Measurements from ENCODE around the gene OR6S1. TPM values are rescaled to one million over a fixed set of nuclear protein-coding genes. Genes with fewer than 3 reads are reported as not detected.

OR6S1 gene
- total and polyA plus RNA-seq, 4 experiments from 2014 or later = not detected

GRCh38 chr14:20632448-20632830 lies 9.1 kb downstream of the OR6S1 start:
- Mint-ChIP-seq H3K27me3 (peaks cover 27 to 28% of the 10 kb centered on the region in 2 donors), H3K27ac (peak overlapping the region in 6 of 7 donors; percentile 79 to 99 (median 88)), H3K36me3 (peaks cover 0 to 12% of the 10 kb centered on the region in 2 donors), H3K4me1 (peaks cover 38 to 60% (median 49%) of the 10 kb centered on the region in 4 donors), H3K9me3 (peaks cover 0 to 22% (median 1%) of the 10 kb centered on the region in 8 donors), H3K4me3 (peak overlapping the region; percentile 82 to 93 (median 90))
- CTCF ChIA-PET (ENCODE audit: partially characterized antibody) = interaction anchor here (0.6 to 2.1 kb wide), 6 partner anchors 10 to 304 kb away, joined by 3 to 7 read pairs (median 5); no protein-coding TSS in a partner anchor
- peaks cover 37% of the 10 kb centered on the region for H3K4me1 ChIP-seq (ENCODE audit: insufficient read depth, low read length)
- intact Hi-C loops (cut with micrococcal nuclease) = no loop called here
- POLR2A ChIA-PET (ENCODE audit: partially characterized antibody) = interaction anchor here (1.0 to 5.9 kb wide), 5 partner anchors 19 to 171 kb away, joined by 3 to 61 read pairs (median 4); partner anchors contain the start of genes PIP4P1 and RNASE4
- DNase-seq = no peak
- peak overlapping the region in 1 of 2 donors; percentile 51 for H3K4me3 ChIP-seq (ENCODE audit: low read length in 2 of 2)
- no peaks in the 10 kb centered on the region for H3K36me3 ChIP-seq (ENCODE audit: insufficient read depth, low read length)
- no peaks in the 10 kb centered on the region for H3K9me3 ChIP-seq (ENCODE audit: control insufficient read depth in 1 of 2, low read length in 2 of 2)
- no peak overlapping the region for H3K27ac ChIP-seq (ENCODE audit: low read depth, low read length)
- peaks cover 20% of the 10 kb centered on the region for H3K27me3 ChIP-seq (ENCODE audit: insufficient read depth, low read length)

GRCh38 chr14:20631880-20632389 lies 9.6 kb downstream of the OR6S1 start:
- no peaks in the 10 kb centered on the region for H3K9me3 ChIP-seq (ENCODE audit: control insufficient read depth in 1 of 2, low read length in 2 of 2)
- peaks cover 37% of the 10 kb centered on the region for H3K4me1 ChIP-seq (ENCODE audit: insufficient read depth, low read length)
- H3K36me3 Mint-ChIP-seq = peaks cover 0 to 12% of the 10 kb centered on the region in 2 donors
- H3K4me3 ChIP-seq (ENCODE audit: low read length in 2 of 2) = peak overlapping the region; percentile 49 to 68
- ChIA-PET POLR2A (ENCODE audit: partially characterized antibody) (interaction anchor here (1.0 to 5.9 kb wide), 5 partner anchors 18 to 170 kb away, joined by 3 to 61 read pairs (median 4); partner anchors contain the start of genes PIP4P1 and RNASE4), CTCF (ENCODE audit: partially characterized antibody) (interaction anchor here (1.0 to 2.6 kb wide), 7 partner anchors 16 to 304 kb away, joined by 3 to 13 read pairs (median 5); no protein-coding TSS in a partner anchor)
- H3K27me3 Mint-ChIP-seq = peaks cover 28 to 30% of the 10 kb centered on the region in 2 donors
- no peak overlapping the region for H3K27ac ChIP-seq (ENCODE audit: low read depth, low read length)
- peaks cover 0 to 22% (median 1%) of the 10 kb centered on the region in 8 donors for H3K9me3 Mint-ChIP-seq
- H3K27ac Mint-ChIP-seq = peak overlapping the region in 5 of 7 donors; percentile 11 to 99 (median 76)
- DNase-seq = no peak
- H3K4me1 Mint-ChIP-seq = peaks cover 40 to 65% (median 53%) of the 10 kb centered on the region in 4 donors
- H3K36me3 ChIP-seq (ENCODE audit: insufficient read depth, low read length) = no peaks in the 10 kb centered on the region
- peaks cover 20% of the 10 kb centered on the region for H3K27me3 ChIP-seq (ENCODE audit: insufficient read depth, low read length)
- intact Hi-C loops (cut with micrococcal nuclease) = loop anchor here (1.0 kb wide), 1 partner anchor 19 kb away; no protein-coding TSS in a partner anchor
- H3K4me3 Mint-ChIP-seq = peak overlapping the region; percentile 82 to 93 (median 90)

- peaks cover 31 to 32% of the 10 kb centered on the region in 2 donors for H3K27me3 Mint-ChIP-seq
- intact Hi-C loops (cut with micrococcal nuclease) = loop anchor here (1.0 kb wide), 1 partner anchor 18 kb away; no protein-coding TSS in a partner anchor
- POLR2A ChIA-PET (ENCODE audit: partially characterized antibody) = interaction anchor here (0.6 to 5.9 kb wide), 8 partner anchors 15 to 288 kb away, joined by 3 to 61 read pairs (median 4); partner anchors contain the start of genes PARP2, PIP4P1 and RNASE4
Measured at GRCh38 chr14:20631023-20631879, 10.2 kb downstream of the OR6S1 start.

GRCh38 chr14:20630340-20631022 lies 11.0 kb downstream of the OR6S1 start:
- Histone ChIP-seq H3K4me1 (ENCODE audit: insufficient read depth, low read length) (peaks cover 41% of the 10 kb centered on the region), H3K27ac (ENCODE audit: low read depth, low read length) (no peak overlapping the region), H3K27me3 (ENCODE audit: insufficient read depth, low read length) (peaks cover 20% of the 10 kb centered on the region), H3K36me3 (ENCODE audit: insufficient read depth, low read length) (no peaks in the 10 kb centered on the region), H3K4me3 (ENCODE audit: low read length in 2 of 2) (peak overlapping the region; percentile 54 to 68), H3K9me3 (ENCODE audit: control insufficient read depth in 1 of 2, low read length in 2 of 2) (no peaks in the 10 kb centered on the region)
- Mint-ChIP-seq H3K4me1 (peaks cover 47 to 79% (median 63%) of the 10 kb centered on the region in 4 donors), H3K9me3 (peaks cover 0 to 25% (median 1%) of the 10 kb centered on the region in 8 donors), H3K36me3 (peaks cover 0 to 13% of the 10 kb centered on the region in 2 donors), H3K27ac (peak overlapping the region; percentile 54 to 99 (median 79)), H3K27me3 (peaks cover 31 to 32% of the 10 kb centered on the region in 2 donors), H3K4me3 (peak overlapping the region; percentile 82 to 93 (median 88))
- CTCF ChIA-PET (ENCODE audit: partially characterized antibody) = interaction anchor here (1.0 to 2.6 kb wide), 4 partner anchors 17 to 33 kb away, joined by 4 to 13 read pairs (median 8); no protein-coding TSS in a partner anchor
- POLR2A ChIA-PET (ENCODE audit: partially characterized antibody) = interaction anchor here (0.6 to 5.9 kb wide), 7 partner anchors 16 to 287 kb away, joined by 3 to 61 read pairs (median 4); partner anchors contain the start of genes PARP2 and RNASE4
- peak in 4 of 5 donors; percentile 35 to 49 (median 39) for DNase-seq
- intact Hi-C loops (cut with micrococcal nuclease) = loop anchor here (1.0 kb wide), 1 partner anchor 17 kb away; no protein-coding TSS in a partner anchor

More at GRCh38 chr14:20631023-20631879, 10.2 kb downstream of the OR6S1 start:
- peaks cover 0 to 22% (median 1%) of the 10 kb centered on the region in 8 donors for H3K9me3 Mint-ChIP-seq
- H3K27ac Mint-ChIP-seq = peak overlapping the region; percentile 54 to 99 (median 77)
- CTCF ChIA-PET (ENCODE audit: partially characterized antibody) = interaction anchor here (1.0 to 2.6 kb wide), 6 partner anchors 18 to 303 kb away, joined by 4 to 13 read pairs (median 6); no protein-coding TSS in a partner anchor
- peaks cover 37% of the 10 kb centered on the region for H3K4me1 ChIP-seq (ENCODE audit: insufficient read depth, low read length)
- peaks cover 0 to 12% of the 10 kb centered on the region in 2 donors for H3K36me3 Mint-ChIP-seq
- no peaks in the 10 kb centered on the region for H3K36me3 ChIP-seq (ENCODE audit: insufficient read depth, low read length)
- H3K9me3 ChIP-seq (ENCODE audit: control insufficient read depth in 1 of 2, low read length in 2 of 2) = no peaks in the 10 kb centered on the region
- peaks cover 44 to 71% (median 57%) of the 10 kb centered on the region in 4 donors for H3K4me1 Mint-ChIP-seq
- H3K4me3 Mint-ChIP-seq = peak overlapping the region; percentile 82 to 93 (median 90)
- peaks cover 20% of the 10 kb centered on the region for H3K27me3 ChIP-seq (ENCODE audit: insufficient read depth, low read length)
- no peak overlapping the region for H3K27ac ChIP-seq (ENCODE audit: low read depth, low read length)
- H3K4me3 ChIP-seq (ENCODE audit: low read length in 2 of 2) = peak overlapping the region; percentile 54 to 68
- peak; percentile 61 to 67 (median 65) for DNase-seq

- CTCF ChIA-PET (ENCODE audit: partially characterized antibody) = interaction anchor here (1.1 kb wide), 1 partner anchor 15 kb away, joined by 3 read pairs; no protein-coding TSS in a partner anchor
Measured at GRCh38 chr14:20628063-20628854, 13.2 kb downstream of the OR6S1 start.

More at GRCh38 chr14:20628063-20628854, 13.2 kb downstream of the OR6S1 start:
- Mint-ChIP-seq H3K27ac (peak overlapping the region in 6 of 7 donors; percentile 2 to 99 (median 56)), H3K4me3 (peak overlapping the region in 6 of 8 donors; percentile 1 to 47 (median 8)), H3K27me3 (peaks cover 33 to 35% of the 10 kb centered on the region in 2 donors), H3K4me1 (peaks cover 57 to 92% (median 73%) of the 10 kb centered on the region in 4 donors), H3K36me3 (peaks cover 0 to 22% of the 10 kb centered on the region in 2 donors), H3K9me3 (peaks cover 0 to 27% (median 0%) of the 10 kb centered on the region in 8 donors)
- intact Hi-C loops (cut with micrococcal nuclease) = no loop called here
- peaks cover 59% of the 10 kb centered on the region for H3K4me1 ChIP-seq (ENCODE audit: insufficient read depth, low read length)
- POLR2A ChIA-PET (ENCODE audit: partially characterized antibody) = interaction anchor here (5.9 kb wide), 1 partner anchor 54 kb away, joined by 61 read pairs; the partner anchor contains the start of gene RNASE4
- H3K9me3 ChIP-seq (ENCODE audit: control insufficient read depth in 1 of 2, low read length in 2 of 2) = no peaks in the 10 kb centered on the region
- no peaks in the 10 kb centered on the region for H3K36me3 ChIP-seq (ENCODE audit: insufficient read depth, low read length)
- H3K27ac ChIP-seq (ENCODE audit: low read depth, low read length) = no peak overlapping the region
- H3K27me3 ChIP-seq (ENCODE audit: insufficient read depth, low read length) = peaks cover 10% of the 10 kb centered on the region
- no peak overlapping the region for H3K4me3 ChIP-seq (ENCODE audit: low read length in 2 of 2)
- no peak for DNase-seq
